GM12874 (cell line): ENCODE data around the gene VPS52.

Experiments used
- CTCF ChIP-seq: IDR thresholded peaks from 2 replicates; pipeline ENCODE4 v1.5.1; 2011; ENCODE audit warnings: low read depth, mild to moderate bottlenecking, control low read depth, low read length, moderate library complexity; ENCODE audit not compliant: insufficient read depth

VPS52 gene

GRCh38 chr6:33292996-33293682, 21.5 kb upstream of the VPS52 start:
- TF ChIP-seq CTCF = no peak

- no peak for TF ChIP-seq CTCF
Observed at GRCh38 chr6:33290459-33290858, 18.8 kb upstream of the VPS52 start.

- no peak for TF ChIP-seq CTCF
Observed at GRCh38 chr6:33289784-33290315, 18.2 kb upstream of the VPS52 start.

GRCh38 chr6:33288921-33289783, 17.5 kb upstream of the VPS52 start, which contains the start of the genes PFDN6 and WDR46:
TSS of gene PFDN6 (plus strand) at chr6:33289601. CDS start at chr6:33289857, 256 bp downstream.
TSS of gene WDR46 (minus strand) at chr6:33289239. CDS start at chr6:33289170, 69 bp downstream.
- TF ChIP-seq CTCF = no peak

GRCh38 chr6:33288141-33288920, 16.7 kb upstream of the VPS52 start:
- TF ChIP-seq CTCF = no peak

GRCh38 chr6:33286946-33287914, 15.6 kb upstream of the VPS52 start:
- TF ChIP-seq CTCF = no peak
